ENCODE data around the gene POLR2C.
"Not testable (repeated sequence)": the region's sequence is repeated elsewhere in the genome, so short reads cannot be mapped to it uniquely, and the experiment has no call there.

Gene POLR2C

GRCh38 chr16:57479976-57480753 is 17.7 kb downstream of the POLR2C start:
- DNase-seq = no peak

DNA sequence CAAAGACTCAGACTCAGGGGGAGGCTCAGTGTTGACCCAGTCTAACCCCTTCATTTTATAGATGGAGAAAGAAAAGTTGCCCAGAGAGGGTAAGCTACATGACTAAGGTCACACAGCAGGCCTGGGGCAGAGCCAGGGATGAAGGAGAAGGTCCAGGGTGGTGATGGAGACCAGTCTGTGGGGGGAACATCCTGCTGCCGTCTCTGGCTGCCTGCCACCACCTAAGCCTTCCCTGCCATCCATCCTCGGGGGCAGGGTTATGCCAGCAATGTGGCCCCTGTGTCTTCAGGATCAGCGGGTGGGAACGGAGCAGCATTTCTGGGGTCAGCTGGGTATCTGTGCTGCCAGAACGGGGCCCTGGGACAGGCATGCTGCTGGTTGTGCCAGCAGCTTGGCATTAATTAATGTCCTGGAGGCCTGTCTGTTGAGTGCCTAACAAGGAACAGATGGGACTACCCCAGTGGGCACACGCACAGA is 18.3 kb downstream of the POLR2C start:
- DNase-seq = no peak

DNA sequence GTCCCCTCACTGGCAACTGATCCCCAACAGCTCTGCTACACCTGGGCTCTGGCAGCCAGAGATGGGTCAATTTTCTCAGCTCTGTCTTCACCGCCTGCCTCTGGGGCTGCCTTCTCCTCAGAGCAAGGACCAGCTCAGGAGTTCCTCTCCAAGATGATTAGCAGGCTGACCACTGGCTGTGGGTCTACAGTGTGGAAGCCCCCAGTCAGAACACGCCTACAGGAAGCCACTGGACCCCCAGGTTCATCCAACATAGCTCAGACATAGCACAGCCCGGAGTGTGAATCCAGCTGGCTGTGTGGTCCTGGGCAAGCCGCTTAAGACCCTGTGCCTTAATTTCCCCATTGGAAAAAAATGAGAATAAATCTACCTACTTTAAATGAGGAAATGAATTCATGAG is 18.9 kb downstream of the POLR2C start:
- DNase-seq = no peak

- no peak for DNase-seq
Observed at GRCh38 chr16:57482845-57483545, 20.5 kb downstream of the POLR2C start.

DNA sequence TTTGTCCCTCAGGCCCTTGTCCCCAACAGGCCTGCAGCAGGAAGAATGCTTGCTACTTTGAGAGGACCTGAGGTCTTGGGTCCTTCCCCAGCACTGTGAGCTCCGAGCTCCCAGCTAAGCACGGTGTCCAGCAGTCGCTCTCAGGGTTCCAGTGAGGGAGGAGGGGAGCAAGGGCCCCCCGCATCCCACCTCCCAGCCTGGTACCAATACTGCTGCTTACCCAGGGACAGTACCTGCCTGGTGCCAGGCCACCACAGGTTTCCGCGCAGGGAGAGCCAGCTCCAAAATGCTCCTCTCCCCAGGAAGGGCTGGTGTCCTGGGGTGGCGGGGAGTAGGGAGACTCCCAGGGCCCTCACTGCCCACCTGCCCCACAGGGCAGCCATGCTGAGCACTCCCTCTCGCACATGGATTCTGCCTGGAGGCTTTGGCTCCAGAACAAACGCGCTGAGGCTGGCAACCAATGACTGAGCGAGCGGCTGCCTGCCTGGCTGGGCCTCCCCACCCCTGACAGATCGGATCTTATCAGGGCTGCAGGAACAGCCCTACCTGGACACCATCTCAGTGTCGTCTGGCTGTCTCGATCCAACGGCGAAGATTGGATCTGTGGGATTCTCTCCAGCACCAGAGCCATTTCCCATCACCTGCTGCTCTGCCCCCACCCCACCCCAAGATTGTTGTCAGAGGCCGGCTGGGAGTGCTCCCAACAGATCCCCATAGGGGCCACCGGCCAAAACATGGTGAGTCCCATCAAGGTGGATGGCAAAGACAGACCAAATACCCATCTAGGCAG is 21.4 kb downstream of the POLR2C start:
- DNase-seq = no peak

- no peak for DNase-seq
Observed at GRCh38 chr16:57484515-57485005, 22.1 kb downstream of the POLR2C start.

GRCh38 chr16:57485091-57485915 is 22.8 kb downstream of the POLR2C start:
- DNase-seq = no peak

GRCh38 chr16:57485916-57486857 is 23.7 kb downstream of the POLR2C start, which contains the start of gene DOK4:
Gene DOK4, minus strand, starts transcription at chr16:57486493. Its CDS starts 6,986 bp downstream, at chr16:57479507.
- peak; percentile 92 for DNase-seq

- no peak for DNase-seq
Observed at GRCh38 chr16:57486858-57487834, 24.7 kb downstream of the POLR2C start.

GRCh38 chr16:57489229-57489628 is 26.8 kb downstream of the POLR2C start:
- no peak for DNase-seq

GRCh38 chr16:57493767-57494166 is 31.3 kb downstream of the POLR2C start:
- no peak for DNase-seq

- DNase-seq = no peak
Observed at GRCh38 chr16:57497121-57497520, 34.6 kb downstream of the POLR2C start.

GRCh38 chr16:57498031-57498430 is 35.6 kb downstream of the POLR2C start:
- DNase-seq = no peak

GRCh38 chr16:57499941-57500340 is 37.5 kb downstream of the POLR2C start:
- not testable (repeated sequence) for DNase-seq

- no peak for DNase-seq
Observed at GRCh38 chr16:57500578-57501111, 38.2 kb downstream of the POLR2C start.

DNA sequence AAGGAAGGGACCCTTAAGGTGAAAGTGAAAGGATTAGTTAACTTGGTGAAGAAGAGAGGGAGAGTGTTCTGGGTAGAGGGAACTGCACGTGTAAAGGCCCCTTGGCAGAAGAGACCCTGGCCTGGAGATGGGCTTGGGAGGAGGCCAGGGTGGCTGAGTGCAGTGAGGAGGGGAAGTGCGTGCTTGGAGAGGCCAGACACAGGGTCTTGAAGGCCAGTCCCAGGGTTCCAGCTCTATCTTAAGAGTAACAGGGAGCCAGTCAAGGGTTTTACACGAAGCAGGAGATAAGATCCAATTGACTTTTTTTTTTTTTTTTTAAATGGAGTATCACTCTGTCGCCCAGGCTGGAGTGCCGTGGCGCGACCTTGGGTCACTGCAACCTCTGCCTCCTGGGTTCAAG is 39.0 kb downstream of the POLR2C start:
- no peak for DNase-seq

DNA sequence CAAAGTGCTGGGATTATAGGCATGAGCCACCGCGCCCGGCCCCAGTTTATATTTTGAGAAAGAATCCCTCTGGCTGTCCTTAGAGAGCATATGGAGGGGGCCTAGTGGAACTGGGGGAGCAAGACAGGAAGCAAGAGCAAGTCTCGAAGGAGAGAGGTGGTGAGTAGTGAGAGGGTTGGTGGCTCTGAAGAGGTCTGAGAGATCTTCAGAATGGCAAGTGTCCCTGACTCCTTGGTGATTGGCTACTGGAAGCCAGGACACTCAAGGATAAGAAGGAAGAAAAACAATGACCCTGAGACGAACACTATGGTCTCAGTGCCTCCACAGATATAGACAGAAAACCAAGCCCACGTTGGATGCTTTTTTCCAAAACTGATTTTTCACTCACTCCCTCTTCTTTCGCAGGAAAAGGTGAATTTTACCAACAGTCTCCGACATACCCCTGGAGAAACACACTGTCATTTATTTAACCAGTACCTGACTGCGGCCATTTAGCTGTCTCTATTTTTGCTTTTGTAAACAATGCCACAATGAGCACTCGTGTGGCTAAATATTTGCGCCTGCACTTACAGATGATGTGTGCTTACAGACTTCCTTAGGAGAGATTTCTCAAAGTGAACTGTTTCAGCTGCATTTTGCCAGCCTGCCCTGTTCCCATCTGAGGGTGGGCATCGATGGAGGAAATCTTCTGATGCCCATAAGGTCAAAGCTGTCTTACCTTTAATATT is 39.7 kb downstream of the POLR2C start:
- DNase-seq = no peak

GRCh38 chr16:57503366-57503765 is 40.9 kb downstream of the POLR2C start:
- DNase-seq = no peak

GRCh38 chr16:57504001-57504400 is 41.5 kb downstream of the POLR2C start:
- no peak for DNase-seq

Data from activated CD8-positive, alpha-beta memory T cell treated with anti-CD3 and anti-CD28 coated beads, Interleukin-2, amount 50 U/mL, for 48 hours (primary cell).